Measurements from ENCODE around the gene MBD3L2B. TPM values are rescaled to one million over a fixed set of nuclear protein-coding genes. Genes with fewer than 3 reads are reported as not detected.
"Not testable (repeated sequence)": the region's sequence is repeated elsewhere in the genome, so short reads cannot be mapped to it uniquely, and the experiment has no call there.

MBD3L2B gene
- polyA plus RNA-seq, 1 donor (not counting 4 experiments of a cell fraction or from before 2014, with no cell fraction given) = not detected

DNA sequence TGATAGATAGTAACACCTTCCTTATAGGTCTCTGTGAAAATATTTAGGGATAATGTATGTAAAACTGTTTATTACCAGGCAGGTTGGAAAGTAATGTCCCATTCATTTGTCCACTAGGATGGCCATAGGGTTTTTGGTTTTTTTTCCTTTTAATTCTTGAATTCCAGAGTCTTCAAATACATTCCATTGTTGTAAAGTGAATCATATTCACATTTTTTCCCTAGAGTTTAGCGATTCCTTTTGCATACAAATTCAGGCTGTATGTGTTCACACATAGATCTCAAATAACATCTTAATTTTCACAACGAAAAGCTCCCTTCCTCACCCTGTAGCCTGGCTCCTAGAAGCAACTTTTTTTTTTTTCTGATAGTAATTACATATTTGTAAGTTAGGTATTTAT is 46.5 kb upstream of the MBD3L2B start:
- Histone ChIP-seq H3K9ac (ENCODE audit: control insufficient read depth, extremely low read depth, insufficient read depth, low read length) (no peak overlapping the region), H4K20me1 (ENCODE audit: control insufficient read depth, extremely low read depth, insufficient read depth, low read length) (no peaks in the 10 kb centered on the region), H3K36me3 (ENCODE audit: control insufficient read depth in 2 of 2, extremely low read depth in 1 of 2, insufficient read depth in 2 of 2, low read length in 2 of 2) (peaks cover 6 to 8% of the 10 kb centered on the region in 2 experiments), H3K27ac (ENCODE audit: control insufficient read depth, insufficient read depth, low read length) (no peak overlapping the region), H3K79me2 (ENCODE audit: control insufficient read depth, insufficient read depth, low read length) (peaks cover 11% of the 10 kb centered on the region), H3K27me3 (ENCODE audit: control insufficient read depth, extremely low read depth, insufficient read depth, low read length) (no peaks in the 10 kb centered on the region), H2AFZ (ENCODE audit: control insufficient read depth, low read length) (no peak overlapping the region), H3K9me3 (ENCODE audit: control insufficient read depth, low read depth, low read length) (no peaks in the 10 kb centered on the region), H3K4me3 (ENCODE audit: control insufficient read depth in 2 of 3, extremely low read depth in 1 of 3, insufficient read depth in 2 of 3, low read depth in 1 of 3, low read length in 3 of 3) (no peak overlapping the region), H3K4me2 (ENCODE audit: control insufficient read depth, extremely low read depth, insufficient read depth, low read depth, low read length) (no peak overlapping the region), H3K4me1 (ENCODE audit: control insufficient read depth, extremely low read depth, insufficient read depth, low read length) (peaks cover 6% of the 10 kb centered on the region), H3K9me1 (ENCODE audit: control insufficient read depth, extremely low read depth, insufficient read depth, low read length) (no peaks in the 10 kb centered on the region)
- no peak for FAIRE-seq
- DNase-seq (ENCODE audit: low read depth, low spot score) = no peak
- dilution Hi-C loops (cut with MboI; ENCODE audit: extremely low pct_ligation_motif_present, low sequenced_read_pairs) = no loop called here
- TF ChIP-seq EZH2 (IDR thresholded peaks at IDR 0.05; ENCODE audit: low read length) = no peak
- TF ChIP-seq, protein P1, sequence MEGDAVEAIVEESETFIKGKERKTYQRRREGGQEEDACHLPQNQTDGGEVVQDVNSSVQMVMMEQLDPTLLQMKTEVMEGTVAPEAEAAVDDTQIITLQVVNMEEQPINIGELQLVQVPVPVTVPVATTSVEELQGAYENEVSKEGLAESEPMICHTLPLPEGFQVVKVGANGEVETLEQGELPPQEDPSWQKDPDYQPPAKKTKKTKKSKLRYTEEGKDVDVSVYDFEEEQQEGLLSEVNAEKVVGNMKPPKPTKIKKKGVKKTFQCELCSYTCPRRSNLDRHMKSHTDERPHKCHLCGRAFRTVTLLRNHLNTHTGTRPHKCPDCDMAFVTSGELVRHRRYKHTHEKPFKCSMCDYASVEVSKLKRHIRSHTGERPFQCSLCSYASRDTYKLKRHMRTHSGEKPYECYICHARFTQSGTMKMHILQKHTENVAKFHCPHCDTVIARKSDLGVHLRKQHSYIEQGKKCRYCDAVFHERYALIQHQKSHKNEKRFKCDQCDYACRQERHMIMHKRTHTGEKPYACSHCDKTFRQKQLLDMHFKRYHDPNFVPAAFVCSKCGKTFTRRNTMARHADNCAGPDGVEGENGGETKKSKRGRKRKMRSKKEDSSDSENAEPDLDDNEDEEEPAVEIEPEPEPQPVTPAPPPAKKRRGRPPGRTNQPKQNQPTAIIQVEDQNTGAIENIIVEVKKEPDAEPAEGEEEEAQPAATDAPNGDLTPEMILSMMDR (optimal IDR thresholded peaks at IDR 0.05 in 1 of 3, IDR thresholded peaks at IDR 0.05 in 1 of 3, conservative IDR thresholded peaks at IDR 0.05 in 1 of 3; ENCODE audit: extremely low read depth in 1 of 3, insufficient read depth in 2 of 3, low read length in 3 of 3) = no peak

DNA sequence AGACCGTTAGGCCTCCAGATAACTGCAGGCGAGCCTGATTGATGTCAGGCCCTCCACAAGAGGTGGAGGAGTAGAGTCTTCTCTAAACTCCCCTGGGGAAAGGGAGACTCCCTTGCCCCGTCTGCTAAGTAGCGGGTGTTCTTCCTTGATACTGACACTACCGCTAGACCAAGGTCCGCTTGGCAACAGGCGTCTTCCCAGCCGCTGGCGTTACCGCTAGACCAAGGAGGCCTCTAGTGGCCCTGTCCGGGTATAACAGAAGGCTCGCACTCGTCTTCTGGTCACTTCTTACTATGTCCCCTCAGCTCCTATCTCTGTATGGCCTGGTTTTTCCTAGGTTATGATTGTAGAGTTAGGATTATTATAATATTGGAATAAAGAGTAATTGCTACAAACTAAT is 45.9 kb upstream of the MBD3L2B start:
- H2AFZ ChIP-seq (ENCODE audit: control insufficient read depth, low read length) = peak overlapping the region; percentile 8
- dilution Hi-C loops (cut with MboI; ENCODE audit: extremely low pct_ligation_motif_present, low sequenced_read_pairs); H3K9me1 ChIP-seq (ENCODE audit: control insufficient read depth, extremely low read depth, insufficient read depth, low read length); H3K4me3 ChIP-seq (ENCODE audit: control insufficient read depth in 2 of 3, extremely low read depth in 1 of 3, insufficient read depth in 2 of 3, low read depth in 1 of 3, low read length in 3 of 3); H3K36me3 ChIP-seq (ENCODE audit: control insufficient read depth in 2 of 2, extremely low read depth in 1 of 2, insufficient read depth in 2 of 2, low read length in 2 of 2); FAIRE-seq; H3K4me1 ChIP-seq (ENCODE audit: control insufficient read depth, extremely low read depth, insufficient read depth, low read length); H3K27ac ChIP-seq (ENCODE audit: control insufficient read depth, insufficient read depth, low read length); H3K4me2 ChIP-seq (ENCODE audit: control insufficient read depth, extremely low read depth, insufficient read depth, low read depth, low read length); DNase-seq (ENCODE audit: low read depth, low spot score); H3K9ac ChIP-seq (ENCODE audit: control insufficient read depth, extremely low read depth, insufficient read depth, low read length); H4K20me1 ChIP-seq (ENCODE audit: control insufficient read depth, extremely low read depth, insufficient read depth, low read length); H3K9me3 ChIP-seq (ENCODE audit: control insufficient read depth, low read depth, low read length); H3K27me3 ChIP-seq (ENCODE audit: control insufficient read depth, extremely low read depth, insufficient read depth, low read length): not testable (repeated sequence)
- H3K79me2 ChIP-seq (ENCODE audit: control insufficient read depth, insufficient read depth, low read length) = peaks cover 11% of the 10 kb centered on the region
- TF ChIP-seq, protein P1 (optimal IDR thresholded peaks at IDR 0.05 in 1 of 3, IDR thresholded peaks at IDR 0.05 in 1 of 3, conservative IDR thresholded peaks at IDR 0.05 in 1 of 3; ENCODE audit: extremely low read depth in 1 of 3, insufficient read depth in 2 of 3, low read length in 3 of 3) = peak in 2 of 3 experiments; percentile 12 to 27

Measured in keratinocyte (primary cell).